BLaER1 (cell line): ENCODE measurements around the gene AFAP1.
"Not testable (repeated sequence)": the region's sequence is repeated elsewhere in the genome, so short reads cannot be mapped to it uniquely, and the experiment has no call there.

Experiments
- H3K27ac ChIP-seq: shearing (Covaris generic); formaldehyde crosslinking; 2 replicates; pipeline ENCODE4 v1.8.1; 2022
- H3K27me3 ChIP-seq: shearing (Covaris generic); formaldehyde crosslinking; 2 replicates; pipeline ENCODE4 v1.8.1; 2022
- H3K36me3 ChIP-seq: shearing (Covaris generic); formaldehyde crosslinking; 2 replicates; pipeline ENCODE4 v1.8.1; 2022
- H3K4me1 ChIP-seq: shearing (Covaris generic); formaldehyde crosslinking; 2 replicates; pipeline ENCODE4 v1.8.1; 2022
- H3K4me2 ChIP-seq: shearing (Covaris generic); formaldehyde crosslinking; 2 replicates; pipeline ENCODE4 v1.8.1; 2022
- H3K4me3 ChIP-seq: shearing (Covaris generic); formaldehyde crosslinking; 2 replicates; pipeline ENCODE4 v1.8.1; 2022
- H3K9ac ChIP-seq: shearing (Covaris generic); formaldehyde crosslinking; 2 replicates; pipeline ENCODE4 v1.8.1; 2022
- H3K9me3 ChIP-seq: shearing (Covaris generic); formaldehyde crosslinking; 2 replicates; pipeline ENCODE4 v1.8.1; 2022
- H4K20me1 ChIP-seq: shearing (Covaris generic); formaldehyde crosslinking; 2 replicates; pipeline ENCODE4 v1.8.1; 2022
- Cebpa-rat ChIP-seq: shearing (Covaris generic); IDR thresholded peaks from 2 replicates; pipeline ENCODE4 v1.8.1; 2022

AFAP1 gene

GRCh38 chr4:7918981-7919380, 20.7 kb downstream of the AFAP1 start:
- Histone ChIP-seq H3K4me1 (peaks cover 13% of the 10 kb centered on the region), H3K9ac (no peak overlapping the region), H4K20me1 (peaks cover 12% of the 10 kb centered on the region; the same call in 1 of the 2 replicates), H3K9me3 (peaks cover 4% of the 10 kb centered on the region; the same call in 1 of the 2 replicates), H3K4me2 (no peak overlapping the region), H3K36me3 (no peaks in the 10 kb centered on the region), H3K27me3 (no peaks in the 10 kb centered on the region), H3K4me3 (no peak overlapping the region), H3K27ac (no peak overlapping the region)
- TF ChIP-seq Cebpa-rat, result no peak

- not testable (repeated sequence) for H3K9ac ChIP-seq, H3K27me3 ChIP-seq, H3K4me2 ChIP-seq, H3K27ac ChIP-seq, H3K36me3 ChIP-seq, H3K4me3 ChIP-seq, H3K9me3 ChIP-seq
- Histone ChIP-seq H4K20me1 (peaks cover 12% of the 10 kb centered on the region; the same call in 1 of the 2 replicates), H3K4me1 (peaks cover 13% of the 10 kb centered on the region)
Measured at GRCh38 chr4:7918187-7918586, 21.5 kb downstream of the AFAP1 start.

DNA sequence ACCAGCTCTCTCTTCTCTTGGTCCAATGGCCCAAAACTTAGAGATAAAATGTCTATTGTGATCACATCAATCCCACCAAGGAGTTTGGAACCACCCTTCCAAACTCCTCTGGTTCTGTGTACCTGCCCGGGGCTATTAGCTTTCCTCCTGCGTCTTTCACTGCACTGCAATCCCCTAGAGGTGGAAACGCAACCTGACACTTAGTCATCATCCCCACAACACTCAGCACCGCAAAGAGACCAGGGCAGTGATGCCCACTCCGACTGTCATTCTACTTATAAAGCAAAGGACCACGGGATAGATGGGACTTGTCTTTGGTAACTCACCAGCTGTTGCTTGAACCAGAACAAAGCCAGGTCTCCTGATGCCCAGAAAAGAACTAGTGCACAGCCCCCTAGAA, 22.0 kb downstream of the AFAP1 start:
- Histone ChIP-seq H3K27me3 (no peaks in the 10 kb centered on the region), H3K9me3 (peaks cover 4% of the 10 kb centered on the region; the same call in 1 of the 2 replicates), H3K9ac (no peak overlapping the region), H3K27ac (no peak overlapping the region), H3K4me1 (peaks cover 13% of the 10 kb centered on the region), H3K4me2 (no peak overlapping the region), H3K4me3 (no peak overlapping the region), H4K20me1 (peaks cover 12% of the 10 kb centered on the region; the same call in 1 of the 2 replicates), H3K36me3 (no peaks in the 10 kb centered on the region)
- TF ChIP-seq Cebpa-rat, result no peak

DNA sequence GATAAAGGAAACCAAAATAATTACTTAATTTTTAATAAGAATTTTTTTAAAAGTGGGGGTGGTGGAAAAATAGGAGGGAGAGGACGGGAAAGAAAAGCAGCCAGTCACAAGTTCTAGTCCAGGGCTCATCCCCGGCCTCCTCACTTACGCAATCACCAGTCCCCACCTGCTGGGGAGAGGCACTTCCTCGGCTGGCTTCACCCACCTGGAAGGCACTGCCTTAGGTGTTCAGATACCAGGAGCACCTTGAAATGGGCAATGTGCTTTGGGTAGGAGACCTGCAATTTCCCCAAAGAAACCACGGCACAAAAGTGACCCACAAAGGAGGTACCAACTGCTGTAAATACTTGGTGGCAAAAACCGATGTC, 23.8 kb downstream of the AFAP1 start:
- TF ChIP-seq Cebpa-rat, result no peak
- peaks cover 23% of the 10 kb centered on the region for H3K4me1 ChIP-seq
- H3K27me3 ChIP-seq, result no peaks in the 10 kb centered on the region
- H3K4me2 ChIP-seq, result no peak overlapping the region; the same call in 1 of the 2 replicates
- H3K4me3 ChIP-seq, result no peak overlapping the region
- no peak overlapping the region for H3K27ac ChIP-seq
- peaks cover 16% of the 10 kb centered on the region for H4K20me1 ChIP-seq
- H3K9me3 ChIP-seq, result peaks cover 4% of the 10 kb centered on the region; the same call in 1 of the 2 replicates
- no peak overlapping the region for H3K9ac ChIP-seq
- H3K36me3 ChIP-seq, result no peaks in the 10 kb centered on the region

GRCh38 chr4:7912826-7913225, 26.8 kb downstream of the AFAP1 start:
- no peaks in the 10 kb centered on the region for H3K36me3 ChIP-seq
- H3K4me1 ChIP-seq, result peaks cover 54% of the 10 kb centered on the region
- H3K9me3 ChIP-seq, result peaks cover 4% of the 10 kb centered on the region; the same call in 1 of the 2 replicates
- TF ChIP-seq Cebpa-rat, result no peak
- no peaks in the 10 kb centered on the region for H3K27me3 ChIP-seq
- H4K20me1 ChIP-seq, result peaks cover 21% of the 10 kb centered on the region
- no peak overlapping the region for H3K4me2 ChIP-seq
- H3K27ac ChIP-seq, result no peak overlapping the region
- no peak overlapping the region for H3K4me3 ChIP-seq
- H3K9ac ChIP-seq, result no peak overlapping the region

DNA sequence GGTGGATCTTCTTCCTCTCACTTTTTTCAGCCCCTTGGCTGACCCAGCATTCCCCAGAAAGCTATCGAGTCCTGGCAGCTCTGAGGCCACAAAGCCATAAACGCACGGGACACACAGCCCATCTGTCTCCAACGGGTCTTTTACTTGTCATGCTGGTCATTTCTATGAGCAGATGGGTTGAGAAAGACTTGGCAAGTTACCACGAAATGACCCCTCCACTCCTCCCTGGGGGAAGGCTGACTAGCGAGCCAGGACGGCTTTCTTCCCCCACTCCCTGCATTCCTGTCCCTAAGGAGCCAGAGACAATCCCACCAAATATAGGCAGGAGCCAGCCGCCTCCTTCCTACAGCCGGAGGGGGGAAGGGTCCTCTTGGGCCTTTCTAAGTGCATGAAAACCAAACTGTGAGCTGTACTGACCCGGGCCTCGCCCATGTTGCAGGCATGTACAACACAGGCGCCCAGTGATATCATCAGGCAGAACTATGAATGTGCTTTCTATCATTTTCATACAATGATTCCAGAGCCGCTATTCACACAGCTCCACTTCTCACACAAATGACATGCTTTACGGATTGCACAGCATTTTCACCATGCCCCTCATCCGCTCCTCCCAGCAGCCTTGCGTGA, 28.6 kb downstream of the AFAP1 start:
- Histone ChIP-seq H3K4me3 (no peak overlapping the region), H3K4me2 (peak overlapping the region; percentile 42), H3K9me3 (peaks cover 4% of the 10 kb centered on the region; the same call in 1 of the 2 replicates), H3K4me1 (peaks cover 50% of the 10 kb centered on the region), H4K20me1 (peaks cover 22% of the 10 kb centered on the region), H3K9ac (no peak overlapping the region), H3K27ac (no peak overlapping the region), H3K36me3 (no peaks in the 10 kb centered on the region), H3K27me3 (no peaks in the 10 kb centered on the region)
- no peak for TF ChIP-seq Cebpa-rat

DNA sequence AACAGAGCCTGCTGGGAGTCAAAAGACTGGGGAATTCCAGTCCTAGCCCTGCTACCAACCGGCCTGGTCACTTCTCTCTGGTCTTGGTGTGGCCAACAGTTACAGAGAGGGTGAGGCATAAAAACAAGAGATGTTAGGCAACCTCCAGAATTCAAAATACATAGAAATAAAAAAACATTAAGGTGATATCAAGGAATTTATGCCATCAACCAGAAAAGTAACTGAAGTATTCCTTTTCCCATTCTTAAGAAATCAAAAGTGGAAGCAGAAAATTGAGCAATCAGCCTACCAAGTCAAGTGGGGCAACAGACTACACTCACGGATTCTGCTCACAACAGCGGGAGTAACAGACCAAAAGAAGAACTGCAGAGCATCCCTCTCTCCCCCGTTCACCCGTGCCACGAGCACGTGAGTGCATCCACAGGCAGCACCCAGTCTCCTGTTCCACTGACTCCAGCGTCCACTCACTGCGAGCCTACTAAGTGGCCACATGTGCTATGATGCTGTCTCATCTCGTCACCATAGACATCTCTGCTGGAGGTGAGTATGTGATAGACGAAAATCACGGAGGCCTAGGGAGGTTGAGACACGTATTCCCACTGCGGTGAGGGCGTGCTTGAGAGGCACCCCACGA, 29.3 kb downstream of the AFAP1 start:
- Histone ChIP-seq H3K4me2 (peak overlapping the region; percentile 42; the same call in 1 of the 2 replicates), H3K27ac (no peak overlapping the region), H4K20me1 (peaks cover 23% of the 10 kb centered on the region; the same call in 1 of the 2 replicates), H3K36me3 (no peaks in the 10 kb centered on the region), H3K9me3 (peaks cover 4% of the 10 kb centered on the region; the same call in 1 of the 2 replicates), H3K4me1 (peaks cover 44% of the 10 kb centered on the region), H3K4me3 (no peak overlapping the region), H3K9ac (no peak overlapping the region), H3K27me3 (no peaks in the 10 kb centered on the region)
- no peak for TF ChIP-seq Cebpa-rat

DNA sequence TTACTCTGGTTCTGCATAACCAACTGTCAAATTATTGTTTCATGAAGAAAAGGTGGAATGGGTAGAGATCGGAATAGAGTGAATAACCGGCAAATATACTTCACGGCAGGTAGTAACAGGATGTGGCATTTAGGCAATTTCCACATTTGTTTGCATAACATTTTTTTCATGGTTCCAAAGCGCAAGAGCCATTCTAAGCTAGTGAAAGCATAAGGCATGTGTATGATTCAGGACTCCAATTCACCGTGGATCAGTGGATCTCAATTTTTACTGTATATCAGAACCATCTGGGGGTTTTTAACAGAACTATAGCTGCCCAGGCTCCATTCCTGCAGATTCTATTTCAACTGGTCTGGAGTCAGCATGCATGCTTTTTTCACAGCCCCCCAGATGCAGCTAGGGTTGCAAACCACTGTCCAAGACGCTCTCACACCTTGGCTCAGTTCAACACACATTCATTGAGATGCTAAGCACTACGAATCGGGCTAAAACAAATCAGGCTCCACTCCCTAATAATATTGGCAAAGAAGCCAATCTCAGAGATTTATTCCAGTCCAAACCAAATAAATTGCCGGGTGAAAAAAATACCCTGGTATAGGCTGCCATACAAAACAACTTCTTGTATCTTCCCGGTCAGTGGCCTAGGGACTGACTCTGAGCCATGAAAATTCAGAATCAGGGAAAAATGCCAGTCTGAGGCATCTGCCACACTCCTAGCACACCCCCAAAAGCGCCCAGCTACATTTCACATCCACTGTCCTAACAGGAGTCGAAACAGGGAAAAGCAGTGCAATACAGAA, 30.0 kb downstream of the AFAP1 start:
- Histone ChIP-seq H3K9ac (no peak overlapping the region), H3K4me1 (peaks cover 41% of the 10 kb centered on the region), H3K27me3 (no peaks in the 10 kb centered on the region), H3K4me2 (peak overlapping the region; percentile 41), H3K4me3 (no peak overlapping the region), H4K20me1 (peaks cover 27% of the 10 kb centered on the region; the same call in 1 of the 2 replicates), H3K9me3 (no peaks in the 10 kb centered on the region), H3K27ac (no peak overlapping the region), H3K36me3 (no peaks in the 10 kb centered on the region)
- TF ChIP-seq Cebpa-rat, result no peak

DNA sequence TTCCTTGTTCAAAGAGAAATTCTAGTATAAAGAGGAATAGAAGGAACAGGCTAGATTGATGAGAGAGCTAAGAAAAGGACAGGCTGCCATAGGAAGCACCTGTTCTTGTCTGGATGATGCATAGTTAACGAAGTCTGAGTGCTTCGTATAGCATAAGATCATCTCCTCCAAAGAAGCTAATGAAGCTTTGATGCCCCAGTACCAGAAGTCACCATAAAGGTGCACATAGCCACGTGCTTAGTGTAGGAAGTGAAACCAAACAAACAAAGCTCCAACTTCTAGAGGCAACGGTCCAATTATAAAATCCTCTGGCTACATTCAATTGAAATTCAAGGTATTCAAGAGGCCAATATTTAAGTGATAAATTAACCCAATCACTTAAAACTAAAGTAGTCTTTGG, 31.0 kb downstream of the AFAP1 start:
- H3K4me3 ChIP-seq, result no peak overlapping the region
- TF ChIP-seq Cebpa-rat, result no peak
- H3K9ac ChIP-seq, result no peak overlapping the region
- H3K9me3 ChIP-seq, result no peaks in the 10 kb centered on the region
- no peaks in the 10 kb centered on the region for H3K36me3 ChIP-seq
- no peak overlapping the region for H3K27ac ChIP-seq
- no peaks in the 10 kb centered on the region for H3K27me3 ChIP-seq
- peaks cover 28% of the 10 kb centered on the region; the same call in 1 of the 2 replicates for H4K20me1 ChIP-seq
- peaks cover 41% of the 10 kb centered on the region for H3K4me1 ChIP-seq
- peak overlapping the region; percentile 41 for H3K4me2 ChIP-seq

DNA sequence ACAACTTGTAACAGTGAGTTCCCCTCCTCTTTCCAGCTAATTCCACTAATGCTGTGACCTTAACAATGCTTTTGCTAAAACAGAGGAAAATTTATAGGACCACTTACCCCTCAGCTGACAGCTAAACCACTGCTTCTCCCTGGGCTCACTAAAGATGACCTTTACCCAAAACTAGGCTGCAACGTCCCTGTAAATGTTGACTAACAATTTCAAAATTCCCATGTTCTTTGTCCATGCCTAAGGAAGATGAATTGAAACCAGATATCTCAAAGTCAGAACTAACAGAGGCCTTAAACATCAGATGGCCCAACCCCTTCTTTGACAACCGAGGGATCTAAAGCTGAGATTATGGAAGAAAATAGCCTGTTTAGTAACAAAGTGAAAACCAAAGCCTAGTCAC, 32.5 kb downstream of the AFAP1 start:
- Histone ChIP-seq H3K4me1 (peaks cover 49% of the 10 kb centered on the region), H3K27ac (no peak overlapping the region), H3K4me2 (no peak overlapping the region), H3K9me3 (no peaks in the 10 kb centered on the region), H3K4me3 (no peak overlapping the region), H3K36me3 (no peaks in the 10 kb centered on the region), H4K20me1 (peaks cover 35% of the 10 kb centered on the region; the same call in 1 of the 2 replicates), H3K9ac (no peak overlapping the region), H3K27me3 (no peaks in the 10 kb centered on the region)
- TF ChIP-seq Cebpa-rat, result no peak
